Activated naive CD8-positive, alpha-beta T cell treated with anti-CD3 and anti-CD28 coated beads, Interleukin-2, amount 10 ng/mL, durations not matched to agents 7 days and 5 days (primary cell): ENCODE measurements around the gene MOB2. TPM values are rescaled to one million over a fixed set of nuclear protein-coding genes. Genes with fewer than 3 reads are reported as not detected.

Experiments used
- ATAC-seq: fragments of 150-1000 bp; cut with Tn5 transposase; one replicate; pipeline ENCODE4 v1.10.0; 2021; ENCODE audit warnings: low read depth, moderate library complexity
- POLR2A ChIA-PET: fragments of 350-600 bp; sonication (Branson Sonifier 250); formaldehyde crosslinking; loops from one replicate; lab custom pipeline; 2021; ENCODE audit warnings: antibody characterized with exemption; lab: Charles Lee
- DNase-seq: peaks from one replicate; pipeline ENCODE4 v3.0.0; 2021
- H3K27ac Mint-ChIP-seq: one replicate; pipeline ENCODE4 v1.8.0; 2022; ENCODE audit warnings: mild to moderate bottlenecking, mixed read lengths
- H3K27me3 Mint-ChIP-seq: one replicate; pipeline ENCODE4 v1.8.0; 2022; ENCODE audit warnings: mild to moderate bottlenecking, moderate library complexity, mixed read lengths
- H3K36me3 Mint-ChIP-seq: one replicate; pipeline ENCODE4 v1.8.0; 2021; ENCODE audit warnings: mild to moderate bottlenecking, mixed read lengths
- H3K4me1 Mint-ChIP-seq: one replicate; pipeline ENCODE4 v1.8.0; 2021; ENCODE audit warnings: mixed read lengths
- H3K4me3 Mint-ChIP-seq: one replicate; pipeline ENCODE4 v1.8.0; 2022; ENCODE audit warnings: mild to moderate bottlenecking, moderate library complexity, mixed read lengths
- H3K9me3 Mint-ChIP-seq: one replicate; pipeline ENCODE4 v1.8.0; 2021; ENCODE audit warnings: mixed read lengths
- total RNA-seq, 2 experiments: library from RNA; stranded (reverse); gene quantifications; one replicate each; pipeline ENCODE4 v1.2.3, GENCODE V29; 2021

MOB2 gene
- total RNA-seq, 2 experiments from 2014 or later, result 43.2 to 47.2 TPM

DNA sequence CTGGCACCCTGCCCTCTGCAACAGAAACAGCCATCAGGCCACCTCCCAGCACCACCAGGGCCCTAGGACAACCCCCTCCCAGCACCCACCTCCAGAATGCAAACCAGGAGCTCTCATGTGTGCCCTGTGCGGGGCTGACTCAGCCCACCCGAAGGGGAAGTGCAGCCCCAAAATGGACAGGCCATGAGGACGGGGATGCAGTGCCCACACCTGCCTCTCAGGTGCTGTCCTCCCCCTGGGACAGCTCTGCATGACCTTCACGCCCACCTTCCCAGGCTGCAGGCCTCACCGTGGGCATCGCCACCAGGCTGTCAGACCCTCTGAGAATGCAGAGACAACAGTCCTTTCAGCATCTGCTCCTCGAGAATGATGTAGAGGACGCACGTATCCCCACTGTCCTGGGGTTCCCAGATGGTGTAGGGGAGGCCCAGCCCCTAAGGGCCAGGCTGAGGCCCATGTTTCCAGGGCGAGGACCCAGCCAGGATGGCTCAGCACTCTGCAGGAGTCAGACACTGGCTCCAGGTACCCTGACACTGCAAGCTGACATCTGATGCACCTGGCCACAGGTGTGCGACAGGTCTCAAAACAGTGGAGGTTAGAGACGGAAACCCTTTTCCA, 13.5 kb downstream of the MOB2 start:
- Mint-ChIP-seq H3K27me3 (no peaks in the 10 kb centered on the region), H3K36me3 (no peaks in the 10 kb centered on the region), H3K4me1 (no peaks in the 10 kb centered on the region), H3K4me3 (no peak overlapping the region), H3K27ac (no peak overlapping the region), H3K9me3 (no peaks in the 10 kb centered on the region)
- ATAC-seq, result no peak
- POLR2A ChIA-PET, result no interaction called here
- DNase-seq, result no peak

DNA sequence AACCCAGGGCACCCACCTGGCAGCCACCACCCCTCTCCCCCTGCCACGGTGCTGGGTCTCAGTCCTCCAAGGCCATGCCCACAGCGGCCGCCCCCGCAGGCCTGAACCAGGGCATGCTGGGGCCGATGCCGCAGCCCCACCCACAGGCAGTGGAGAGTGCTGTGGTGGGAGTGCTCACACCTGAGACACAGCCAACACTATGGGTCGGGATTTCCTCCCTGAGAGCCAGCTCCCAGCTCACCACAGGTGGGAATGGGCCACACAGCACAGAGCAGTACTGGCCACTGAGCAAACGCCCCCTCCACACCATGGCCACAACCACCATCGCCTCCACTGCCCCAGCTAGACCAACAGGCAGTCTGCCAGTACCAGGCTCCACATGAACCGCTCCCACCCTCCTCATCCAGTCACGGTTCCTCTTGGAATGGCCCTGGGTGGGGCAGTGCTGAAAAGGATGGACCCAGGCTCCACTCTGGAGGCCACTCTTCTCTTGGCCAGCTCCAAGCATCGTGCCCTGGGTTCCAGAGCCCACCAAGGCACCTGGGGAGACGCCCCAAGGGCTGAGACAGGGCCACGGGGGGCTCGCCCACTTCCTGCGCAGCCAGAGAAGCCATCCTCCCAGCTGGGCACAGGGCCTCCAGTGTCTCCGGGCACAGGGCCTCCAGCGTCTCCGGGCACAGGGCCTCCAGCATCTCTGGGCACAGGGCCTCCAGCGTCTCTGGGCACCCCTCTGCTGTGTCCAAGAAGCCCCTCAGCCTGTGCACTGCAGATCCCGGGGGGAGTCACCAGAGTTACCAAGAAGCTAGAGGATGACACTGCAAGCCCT, 14.2 kb downstream of the MOB2 start:
- DNase-seq (no peak), ATAC-seq (no peak)
- Mint-ChIP-seq H3K4me3 (no peak overlapping the region), H3K36me3 (no peaks in the 10 kb centered on the region), H3K27ac (no peak overlapping the region), H3K27me3 (no peaks in the 10 kb centered on the region), H3K9me3 (no peaks in the 10 kb centered on the region), H3K4me1 (no peaks in the 10 kb centered on the region)
- POLR2A ChIA-PET, result no interaction called here

DNA sequence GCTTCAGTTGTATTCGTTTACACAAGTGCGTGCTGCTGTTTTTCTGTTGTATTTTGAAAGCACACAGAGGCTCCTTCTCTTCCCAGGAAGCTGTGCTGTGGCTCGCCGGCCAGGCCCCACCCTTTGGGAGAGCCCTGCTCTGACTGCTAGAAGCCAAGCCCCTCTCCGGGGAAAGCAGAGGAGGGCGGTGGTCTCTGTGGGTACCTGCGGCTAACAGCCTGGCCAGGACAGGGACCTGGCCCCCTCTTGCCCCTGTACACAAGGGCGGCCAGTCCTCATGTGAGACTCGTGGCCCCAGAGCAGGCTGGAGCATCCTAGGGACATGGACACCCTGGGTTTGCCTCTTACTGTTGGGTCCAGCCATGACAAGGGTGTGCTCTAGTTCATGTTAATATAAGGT, 14.8 kb downstream of the MOB2 start:
- no peaks in the 10 kb centered on the region for H3K9me3 Mint-ChIP-seq
- no peaks in the 10 kb centered on the region for H3K4me1 Mint-ChIP-seq
- H3K27me3 Mint-ChIP-seq, result no peaks in the 10 kb centered on the region
- DNase-seq (no peak), ATAC-seq (no peak)
- no peaks in the 10 kb centered on the region for H3K36me3 Mint-ChIP-seq
- H3K27ac Mint-ChIP-seq, result no peak overlapping the region
- no peak overlapping the region for H3K4me3 Mint-ChIP-seq
- POLR2A ChIA-PET, result no interaction called here

DNA sequence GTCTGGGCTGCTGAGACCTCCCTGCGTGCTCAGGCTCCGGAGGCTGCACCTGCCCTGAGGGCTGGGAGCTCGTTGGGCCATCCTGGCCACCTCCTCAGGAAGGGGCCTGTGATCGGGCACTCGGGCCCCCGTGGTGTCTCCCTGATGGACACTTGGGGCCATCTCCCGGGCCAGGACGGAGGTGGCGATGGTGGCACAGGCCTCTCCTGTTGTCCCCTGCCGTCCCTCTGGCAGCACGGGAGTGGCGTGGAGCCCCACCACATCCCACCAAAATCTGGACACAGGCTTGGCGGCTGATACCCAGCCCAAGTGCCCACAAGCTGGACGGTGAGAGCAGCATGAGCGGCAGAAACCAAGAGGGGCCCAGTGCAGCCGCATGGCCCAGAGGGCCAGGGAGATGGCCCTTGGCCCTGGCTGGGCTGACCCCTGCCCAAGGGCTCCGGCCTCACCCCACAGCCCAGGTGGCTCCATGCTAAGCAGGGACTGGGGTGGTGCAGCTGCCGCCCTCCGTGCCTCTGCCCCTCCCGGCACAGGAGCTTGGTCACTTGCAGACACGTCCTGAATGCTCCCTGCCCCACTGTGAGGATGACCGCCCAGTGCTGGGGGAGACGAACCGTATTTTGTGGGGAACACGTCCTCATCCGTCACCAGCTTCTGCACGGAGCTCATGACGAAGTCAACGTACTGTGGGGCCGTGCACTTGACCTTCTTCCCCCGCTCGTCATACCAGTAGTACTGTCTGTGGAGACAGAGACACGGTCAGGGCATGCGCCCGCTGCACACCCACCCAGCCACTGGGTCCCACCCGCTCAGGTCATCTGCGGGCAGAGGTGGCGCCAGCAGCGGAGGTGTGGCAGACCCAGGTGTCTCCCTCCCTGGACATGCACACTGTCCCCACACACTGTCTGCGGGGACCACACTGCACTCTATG, 15.6 kb downstream of the MOB2 start:
- Mint-ChIP-seq H3K27me3 (no peaks in the 10 kb centered on the region), H3K4me3 (no peak overlapping the region), H3K9me3 (no peaks in the 10 kb centered on the region), H3K36me3 (no peaks in the 10 kb centered on the region), H3K4me1 (no peaks in the 10 kb centered on the region), H3K27ac (no peak overlapping the region)
- no peak for ATAC-seq
- POLR2A ChIA-PET, result no interaction called here
- no peak for DNase-seq

DNA sequence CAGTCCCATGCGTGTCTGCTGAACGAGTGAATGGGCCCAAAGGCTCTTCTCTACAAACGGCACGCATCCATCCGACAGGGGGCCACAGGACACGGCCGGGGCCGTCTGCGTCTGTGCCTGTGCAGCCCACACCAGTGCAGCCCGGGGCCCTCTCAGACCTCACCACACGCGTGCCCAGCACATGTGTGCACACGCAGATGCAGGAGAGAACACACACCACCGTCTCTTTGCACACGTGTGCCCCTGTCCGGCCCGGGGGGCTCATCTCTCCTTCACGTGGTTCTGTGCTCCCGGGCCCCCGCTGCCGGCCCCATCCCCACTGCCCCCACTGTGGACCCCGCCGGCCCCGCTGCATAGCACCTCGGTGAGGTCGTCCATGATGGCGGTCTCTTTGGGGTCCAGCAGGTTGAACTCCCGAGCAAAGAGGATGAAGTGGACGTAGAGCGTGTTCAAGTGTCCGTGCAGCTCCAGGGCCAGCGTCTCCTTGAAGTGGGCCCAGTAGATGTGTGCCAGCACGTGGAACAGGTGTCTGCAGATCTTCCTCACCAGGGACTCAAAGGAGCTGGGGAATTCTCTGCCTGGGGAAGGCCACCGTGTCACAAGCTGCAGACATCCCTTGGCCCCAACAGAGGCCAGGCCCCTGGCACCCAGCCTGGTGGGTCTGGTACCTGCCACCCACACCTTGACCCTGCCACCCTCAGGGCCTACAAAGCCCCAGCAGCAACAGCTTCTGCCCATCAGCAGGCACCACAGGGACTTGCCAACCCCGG, 16.5 kb downstream of the MOB2 start:
- POLR2A ChIA-PET, result no interaction called here
- ATAC-seq (no peak), DNase-seq (no peak)
- Mint-ChIP-seq H3K27ac (no peak overlapping the region), H3K4me1 (no peaks in the 10 kb centered on the region), H3K36me3 (peaks cover 4% of the 10 kb centered on the region), H3K4me3 (no peak overlapping the region), H3K27me3 (no peaks in the 10 kb centered on the region), H3K9me3 (no peaks in the 10 kb centered on the region)

DNA sequence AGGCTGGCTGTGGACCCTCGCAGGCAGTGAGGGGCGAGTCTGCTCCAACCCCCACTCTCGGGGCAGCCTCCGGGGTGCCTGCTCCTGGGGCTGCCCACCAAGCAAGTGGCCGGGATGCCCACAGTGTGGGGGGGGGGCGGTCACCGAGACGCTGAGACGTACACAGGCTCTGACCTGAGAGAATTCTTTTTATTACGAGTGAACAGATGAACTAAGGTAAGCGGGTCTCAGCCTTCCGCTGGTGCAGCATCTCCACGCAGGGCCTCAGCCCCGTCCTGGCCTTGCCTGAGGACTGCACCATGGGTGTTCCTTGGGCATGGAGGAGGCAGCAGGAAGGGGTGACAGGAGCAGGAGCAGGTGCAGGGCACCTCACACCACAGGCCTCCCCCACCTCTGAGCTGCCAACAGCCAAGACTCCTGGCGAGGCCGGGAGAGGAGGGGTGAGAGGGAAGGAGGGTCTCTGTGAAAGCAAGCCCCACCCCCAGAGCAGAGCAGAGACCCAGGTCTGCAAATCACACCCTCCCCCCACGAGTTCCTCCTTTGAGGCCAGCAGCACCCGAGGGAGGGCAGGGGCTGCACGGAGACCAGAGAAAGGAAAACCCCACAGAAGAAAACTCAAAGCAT, 17.2 kb downstream of the MOB2 start:
- no peaks in the 10 kb centered on the region for H3K9me3 Mint-ChIP-seq
- peaks cover 4% of the 10 kb centered on the region for H3K36me3 Mint-ChIP-seq
- POLR2A ChIA-PET, result no interaction called here
- ATAC-seq (no peak), DNase-seq (no peak)
- no peak overlapping the region for H3K4me3 Mint-ChIP-seq
- no peaks in the 10 kb centered on the region for H3K4me1 Mint-ChIP-seq
- no peaks in the 10 kb centered on the region for H3K27me3 Mint-ChIP-seq
- no peak overlapping the region for H3K27ac Mint-ChIP-seq

DNA sequence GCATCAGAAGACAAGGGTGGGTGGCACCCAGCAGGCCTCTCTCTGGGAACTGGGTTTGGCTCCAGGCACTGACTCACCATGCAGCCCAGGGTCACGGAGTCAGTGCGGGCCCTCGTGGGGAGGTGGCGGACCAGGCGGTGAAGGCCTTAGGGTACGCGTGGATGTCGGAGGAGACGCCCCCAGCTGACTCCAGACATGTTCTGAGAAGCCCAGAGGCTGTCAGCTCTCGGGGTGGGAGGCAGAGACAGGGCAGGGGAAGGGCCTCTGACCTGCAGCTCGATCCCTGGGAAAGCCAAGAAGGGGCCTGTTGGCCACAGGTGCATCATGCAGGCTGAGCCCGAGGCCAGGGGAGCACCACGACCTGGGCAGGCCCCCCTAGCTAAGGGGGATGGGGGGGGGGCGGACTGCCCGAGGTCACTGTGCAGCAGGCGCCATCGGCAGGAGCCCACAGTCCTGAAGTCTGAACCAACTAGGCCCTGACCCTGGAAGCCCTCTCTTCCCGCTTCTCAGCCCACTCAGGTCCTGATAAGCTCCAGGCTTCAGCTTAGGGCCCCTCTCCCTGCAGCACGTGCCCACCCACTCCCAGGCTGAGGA, 18.0 kb downstream of the MOB2 start:
- no peak overlapping the region for H3K4me3 Mint-ChIP-seq
- no peaks in the 10 kb centered on the region for H3K9me3 Mint-ChIP-seq
- no peaks in the 10 kb centered on the region for H3K4me1 Mint-ChIP-seq
- no peak overlapping the region for H3K27ac Mint-ChIP-seq
- POLR2A ChIA-PET, result no interaction called here
- no peaks in the 10 kb centered on the region for H3K27me3 Mint-ChIP-seq
- DNase-seq (no peak), ATAC-seq (no peak)
- peaks cover 4% of the 10 kb centered on the region for H3K36me3 Mint-ChIP-seq

DNA sequence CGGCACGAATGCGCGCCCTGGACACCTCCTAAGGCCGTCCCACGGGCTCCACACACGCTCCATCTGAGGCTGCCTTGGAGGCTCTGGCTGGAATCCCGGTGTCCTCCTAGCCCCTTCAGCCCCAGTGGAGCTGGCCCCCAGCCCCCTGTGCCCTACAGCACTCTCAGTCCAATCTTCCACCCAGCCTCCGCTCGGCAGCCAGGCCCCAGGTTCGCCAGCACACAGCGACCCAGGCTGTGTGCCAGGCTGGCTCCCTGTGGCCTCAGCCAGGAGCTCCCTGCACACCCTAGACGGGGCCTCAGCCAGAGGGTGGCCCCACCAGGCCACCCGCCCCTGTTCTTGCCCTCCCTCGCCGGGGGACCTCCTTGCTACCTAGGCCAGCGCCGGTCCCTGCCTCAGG, 18.6 kb downstream of the MOB2 start:
- no peaks in the 10 kb centered on the region for H3K27me3 Mint-ChIP-seq
- POLR2A ChIA-PET, result no interaction called here
- H3K27ac Mint-ChIP-seq, result no peak overlapping the region
- no peak for ATAC-seq
- H3K9me3 Mint-ChIP-seq, result no peaks in the 10 kb centered on the region
- DNase-seq, result no peak
- H3K36me3 Mint-ChIP-seq, result peaks cover 4% of the 10 kb centered on the region
- H3K4me3 Mint-ChIP-seq, result no peak overlapping the region
- no peaks in the 10 kb centered on the region for H3K4me1 Mint-ChIP-seq

DNA sequence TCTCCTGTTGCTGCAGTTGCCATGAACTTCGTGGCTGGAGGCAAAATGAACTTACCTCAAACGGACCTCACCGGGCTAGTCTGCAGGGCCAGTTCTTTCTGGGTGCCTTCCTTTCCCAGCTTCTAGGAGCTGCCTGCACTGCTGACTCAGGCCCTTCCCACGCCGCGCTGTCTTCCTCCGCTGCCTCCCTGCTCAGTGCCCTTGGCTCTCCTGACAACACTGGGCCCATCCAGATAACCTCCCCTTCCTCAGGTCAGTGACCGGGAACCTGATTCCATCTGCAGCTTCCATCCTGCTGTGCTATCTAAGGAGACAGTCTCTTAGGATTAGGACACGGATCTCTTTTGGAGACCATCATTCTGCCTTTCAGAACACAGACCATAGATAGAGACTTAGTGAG, 19.3 kb downstream of the MOB2 start:
- POLR2A ChIA-PET, result no interaction called here

DNA sequence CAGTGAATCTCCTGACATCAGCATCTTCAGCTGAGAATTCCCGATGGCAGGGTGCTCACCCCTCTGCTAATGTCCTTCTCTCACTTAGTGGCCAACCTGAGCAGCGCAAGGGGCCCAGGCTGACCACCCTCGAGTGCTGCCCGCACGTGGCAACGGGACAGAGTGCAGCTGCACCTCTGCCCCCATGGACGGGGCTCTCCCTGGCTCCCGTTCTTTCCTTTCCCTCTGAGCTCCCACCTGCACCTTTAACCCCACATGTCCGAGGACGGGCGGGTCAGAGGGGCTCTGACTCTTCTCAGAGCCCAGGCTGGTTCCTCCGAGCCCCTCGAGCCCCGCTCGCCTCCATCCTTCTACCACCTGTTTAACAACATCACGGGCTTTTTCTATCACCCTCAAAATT, 19.8 kb downstream of the MOB2 start:
- no peaks in the 10 kb centered on the region for H3K9me3 Mint-ChIP-seq
- DNase-seq (no peak), ATAC-seq (no peak)
- peaks cover 4% of the 10 kb centered on the region for H3K36me3 Mint-ChIP-seq
- no peak overlapping the region for H3K27ac Mint-ChIP-seq
- POLR2A ChIA-PET, result no interaction called here
- H3K4me3 Mint-ChIP-seq, result no peak overlapping the region
- no peaks in the 10 kb centered on the region for H3K4me1 Mint-ChIP-seq
- H3K27me3 Mint-ChIP-seq, result no peaks in the 10 kb centered on the region

More for the DNA sequence above, 19.3 kb downstream of the MOB2 start:
- Mint-ChIP-seq H3K4me3 (no peak overlapping the region), H3K36me3 (peaks cover 4% of the 10 kb centered on the region), H3K27ac (no peak overlapping the region), H3K27me3 (no peaks in the 10 kb centered on the region), H3K9me3 (no peaks in the 10 kb centered on the region), H3K4me1 (no peaks in the 10 kb centered on the region)
- no peak for DNase-seq
- ATAC-seq, result no peak

DNA sequence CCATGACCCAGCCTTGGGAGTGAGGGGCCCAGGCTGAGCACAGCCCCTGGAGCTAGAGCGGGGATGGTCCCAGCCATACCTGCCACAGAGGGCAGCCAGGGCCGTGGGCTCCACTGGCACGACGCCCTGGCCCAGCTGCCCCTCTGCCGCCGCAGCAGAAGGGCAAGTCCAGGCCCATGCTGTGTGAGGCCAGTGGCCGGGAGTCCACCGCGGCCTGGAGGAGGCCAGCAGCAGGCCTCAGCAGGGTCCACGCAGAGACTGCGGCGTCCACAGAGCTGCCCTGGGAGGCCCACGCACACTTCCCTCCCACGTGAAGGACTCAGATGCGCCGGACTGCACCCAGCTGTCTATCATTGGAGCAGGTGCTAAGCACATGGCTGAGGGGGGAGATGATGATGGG, 23.5 kb downstream of the MOB2 start:
- DNase-seq (no peak), ATAC-seq (no peak)
- no peaks in the 10 kb centered on the region for H3K9me3 Mint-ChIP-seq
- H3K4me3 Mint-ChIP-seq, result no peak overlapping the region
- peaks cover 4% of the 10 kb centered on the region for H3K36me3 Mint-ChIP-seq
- H3K27ac Mint-ChIP-seq, result no peak overlapping the region
- H3K4me1 Mint-ChIP-seq, result no peaks in the 10 kb centered on the region
- POLR2A ChIA-PET, result no interaction called here
- no peaks in the 10 kb centered on the region for H3K27me3 Mint-ChIP-seq

DNA sequence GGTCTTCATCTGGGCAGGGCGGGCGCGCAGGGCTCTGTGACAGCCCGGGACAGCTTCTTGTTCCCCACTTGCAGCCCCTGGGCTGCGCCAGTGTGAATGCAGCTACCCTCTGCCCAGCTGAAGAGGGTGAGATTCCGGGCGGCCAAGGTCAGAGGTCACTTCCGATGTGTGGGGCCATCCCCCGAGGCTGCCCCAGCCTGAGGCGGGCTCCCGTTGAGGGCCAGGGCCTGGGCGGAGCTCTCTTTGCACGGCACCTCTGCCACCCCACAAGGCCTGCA, 23.9 kb downstream of the MOB2 start:
- Mint-ChIP-seq H3K4me1 (no peaks in the 10 kb centered on the region), H3K27ac (no peak overlapping the region), H3K4me3 (no peak overlapping the region), H3K36me3 (peaks cover 4% of the 10 kb centered on the region), H3K9me3 (no peaks in the 10 kb centered on the region), H3K27me3 (no peaks in the 10 kb centered on the region)
- DNase-seq (no peak), ATAC-seq (no peak)
- POLR2A ChIA-PET, result no interaction called here
